Measurements from ENCODE around the gene SELENON.

The SELENON gene

DNA sequence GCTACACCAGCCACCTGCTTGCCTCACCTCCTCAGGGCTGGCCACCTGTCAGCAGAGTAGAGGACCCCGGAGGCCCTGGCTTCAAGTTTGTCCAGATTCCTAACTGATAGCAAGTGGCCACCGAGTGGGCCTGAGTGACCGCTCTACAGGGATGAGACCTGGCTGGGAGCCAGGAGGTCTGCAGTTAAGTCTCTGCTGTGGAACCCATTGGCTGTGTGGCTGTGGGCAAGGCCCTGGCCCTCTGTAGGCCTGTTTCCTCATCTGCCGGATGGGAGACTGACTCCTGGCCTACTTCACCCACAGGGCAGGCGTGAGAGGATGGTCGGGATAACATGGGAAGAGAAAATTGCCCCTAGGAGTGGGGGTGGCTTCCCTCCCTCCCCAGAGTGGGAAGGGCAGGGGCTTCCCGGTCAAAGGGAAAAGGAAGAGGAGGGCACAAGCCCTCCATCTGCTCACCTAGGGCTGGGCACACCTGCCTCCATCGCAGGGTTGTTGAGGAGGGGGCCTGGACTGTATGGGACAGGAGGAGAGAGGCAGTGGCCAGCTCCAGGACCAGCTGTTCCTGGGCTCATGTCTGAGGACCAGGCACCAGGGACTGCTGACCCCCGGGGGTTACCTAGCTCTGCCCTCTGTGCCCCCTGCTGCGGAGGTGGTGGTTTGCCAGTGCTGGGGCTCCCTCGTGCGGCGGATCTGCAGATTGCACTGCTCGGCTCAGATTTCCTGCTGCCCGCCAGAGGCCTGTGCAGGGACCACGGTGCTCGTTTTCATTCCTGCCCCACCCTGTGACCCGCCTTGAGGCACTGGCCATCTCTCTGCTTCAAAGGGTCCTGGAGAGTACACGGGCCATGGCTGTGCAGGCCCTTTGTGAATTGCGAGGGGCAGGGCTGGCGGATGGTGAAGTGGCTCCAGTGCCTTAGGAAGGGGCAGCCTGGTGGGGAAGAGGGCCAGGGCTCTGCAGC is 10.6 kb downstream of the SELENON start:
- DNase-seq, result peak; percentile 43 to 61

DNA sequence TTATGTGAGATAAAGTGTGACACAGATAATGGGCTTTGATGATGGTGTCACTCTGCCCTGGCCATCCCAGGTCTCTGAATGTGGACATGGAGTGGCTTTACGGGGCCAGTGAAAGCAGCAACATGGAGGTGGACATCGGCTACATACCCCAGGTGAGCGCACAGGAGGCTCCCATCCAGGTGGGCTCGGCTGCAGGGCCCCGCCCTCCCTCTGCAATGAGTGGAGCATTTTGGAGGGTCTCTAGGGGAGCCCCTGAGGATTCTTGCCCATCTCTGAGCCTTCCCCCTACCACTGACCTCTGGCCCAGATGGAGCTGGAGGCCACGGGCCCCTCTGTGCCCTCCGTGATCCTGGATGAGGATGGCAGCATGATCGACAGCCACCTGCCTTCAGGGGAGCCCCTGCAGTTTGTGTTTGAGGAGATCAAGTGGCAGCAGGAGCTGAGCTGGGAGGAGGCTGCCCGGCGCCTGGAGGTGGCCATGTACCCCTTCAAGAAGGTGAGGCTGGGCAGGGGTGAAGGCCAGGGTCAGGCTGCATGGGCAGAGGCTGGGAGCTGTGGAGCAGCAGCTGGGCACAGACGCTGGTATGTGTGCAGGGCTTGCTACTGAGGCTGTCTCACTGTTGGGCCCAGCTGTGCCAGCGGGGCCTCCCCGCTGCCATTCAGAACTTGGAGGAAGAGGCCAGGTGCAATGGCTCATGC is 11.5 kb downstream of the SELENON start:
- no peak for DNase-seq

DNA sequence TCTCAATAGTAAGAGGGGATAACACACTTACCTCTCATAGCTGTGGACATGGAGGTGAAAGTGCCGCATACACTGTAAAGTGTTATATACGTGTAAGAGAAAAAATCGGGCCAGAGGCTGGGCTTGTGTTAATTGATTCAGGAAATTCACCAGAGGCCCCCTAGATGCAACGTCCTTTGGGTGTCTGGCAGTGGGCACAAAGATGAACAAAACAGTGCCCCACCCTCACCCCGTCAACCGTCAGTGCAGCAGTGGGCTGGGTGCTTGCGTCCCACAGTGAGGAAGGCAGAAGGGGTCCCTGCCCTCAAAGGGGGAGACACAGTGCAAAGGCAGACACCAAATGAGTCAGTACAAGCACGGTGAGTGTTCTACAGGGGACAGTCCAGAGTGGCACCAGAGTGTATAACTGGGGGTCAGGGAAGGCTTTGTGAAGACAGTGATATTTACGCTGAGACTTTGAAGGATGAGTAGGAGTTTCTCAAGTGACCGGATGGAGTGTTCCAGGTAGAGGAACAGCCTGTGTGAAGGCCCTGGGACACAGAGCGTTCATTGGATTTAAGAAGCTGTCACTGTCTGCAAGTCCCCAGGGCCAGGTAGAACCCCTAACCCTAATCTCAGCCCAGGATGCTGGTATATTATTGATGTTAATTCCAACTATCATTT is 13.2 kb downstream of the SELENON start:
- no peak for DNase-seq

DNA sequence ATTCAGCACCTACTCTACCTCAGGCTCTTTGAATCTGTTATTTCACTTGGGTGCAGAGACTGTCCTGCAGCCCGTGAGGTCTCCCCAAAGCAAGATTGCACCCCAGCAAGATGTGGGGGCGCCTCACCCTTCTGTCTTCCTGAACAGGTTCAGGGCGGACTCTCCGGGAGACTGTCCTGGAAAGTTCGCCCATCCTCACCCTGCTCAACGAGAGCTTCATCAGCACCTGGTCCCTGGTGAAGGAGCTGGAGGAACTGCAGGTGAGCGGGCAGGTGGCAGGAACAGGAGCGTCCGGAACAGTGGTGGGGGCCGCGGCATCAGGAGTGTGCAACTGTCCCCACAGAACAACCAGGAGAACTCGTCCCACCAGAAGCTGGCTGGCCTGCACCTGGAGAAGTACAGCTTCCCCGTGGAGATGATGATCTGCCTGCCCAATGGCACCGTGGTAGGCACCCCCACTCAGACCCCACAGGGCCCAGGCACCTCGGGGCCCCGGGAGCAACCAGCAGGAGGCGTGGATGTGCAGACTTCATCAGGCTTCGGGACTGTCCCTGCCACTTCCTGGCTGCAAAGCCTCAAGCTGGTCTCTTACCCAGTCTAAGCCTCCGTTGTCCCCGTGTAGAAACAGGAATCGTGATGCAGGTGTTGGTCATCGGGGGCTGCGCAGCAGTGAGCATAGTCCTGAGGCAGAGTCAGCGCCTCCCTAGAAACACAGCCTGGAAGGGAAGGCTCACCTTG is 13.9 kb downstream of the SELENON start:
- DNase-seq, result no peak

DNA sequence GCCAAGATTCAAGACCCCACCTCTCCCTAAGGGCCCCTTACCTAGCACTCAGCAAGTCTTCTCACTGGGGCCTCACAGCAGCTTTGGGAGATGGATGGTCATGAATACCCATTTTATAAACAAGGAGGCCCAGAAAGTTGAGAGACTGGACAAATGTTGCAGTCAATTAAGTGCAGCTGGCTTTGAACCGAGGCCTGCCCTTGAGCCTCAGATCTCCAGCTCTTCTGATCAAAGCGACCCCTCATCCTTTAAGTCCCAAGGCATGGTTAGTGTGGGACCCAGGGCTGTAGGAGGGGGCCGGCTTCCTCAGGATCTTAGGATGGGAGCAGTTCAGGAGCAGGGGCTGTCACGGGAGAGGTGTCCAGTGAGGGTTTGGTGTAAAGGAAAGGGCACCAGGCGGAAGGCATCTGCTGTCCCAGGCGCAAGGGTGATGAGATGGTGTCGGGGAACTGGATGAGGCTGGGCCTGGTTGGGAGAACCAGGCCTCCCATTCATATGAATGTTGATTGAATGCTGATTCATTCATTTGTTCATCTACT is 14.6 kb downstream of the SELENON start:
- no peak for DNase-seq

DNA sequence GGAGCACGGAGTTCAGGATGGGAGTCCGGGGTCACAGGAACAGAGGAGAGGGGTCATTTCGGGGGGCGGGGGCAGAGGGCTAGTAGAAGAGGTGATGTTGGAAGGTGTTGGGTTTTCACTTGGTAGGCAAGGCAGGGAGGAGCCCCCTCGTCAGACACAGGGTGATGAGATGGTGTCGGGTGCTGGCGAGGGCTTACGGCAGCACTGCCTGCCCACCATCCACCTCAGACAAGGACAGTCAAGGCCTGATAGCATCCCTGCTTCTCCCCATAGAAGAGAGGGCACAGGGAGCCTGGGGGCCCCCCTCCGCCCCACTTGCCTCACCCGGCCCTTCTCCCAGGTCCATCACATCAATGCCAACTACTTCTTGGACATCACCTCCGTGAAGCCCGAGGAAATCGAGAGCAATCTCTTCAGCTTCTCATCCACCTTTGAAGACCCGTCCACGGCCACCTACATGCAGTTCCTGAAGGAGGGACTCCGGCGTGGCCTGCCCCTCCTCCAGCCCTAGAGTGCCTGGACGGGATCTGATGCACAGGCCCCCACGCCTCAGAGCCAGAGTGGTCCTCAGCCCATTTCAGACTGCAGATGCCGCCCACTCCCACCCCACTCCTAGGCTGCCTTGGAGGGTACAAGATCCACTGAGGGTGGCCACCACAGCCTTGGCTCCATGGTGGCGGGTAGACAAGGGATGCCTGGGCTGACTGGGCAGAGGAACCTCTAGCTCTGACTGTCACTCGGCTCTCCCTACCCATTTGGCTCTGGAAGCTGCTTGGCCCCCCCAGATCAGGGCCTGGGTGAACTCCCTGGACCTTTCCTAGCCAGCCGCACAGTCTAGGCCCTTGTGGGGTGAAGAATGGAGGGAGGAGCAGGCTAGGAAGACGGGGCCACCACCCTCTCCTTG is 15.5 kb downstream of the SELENON start:
- no peak for DNase-seq

DNA sequence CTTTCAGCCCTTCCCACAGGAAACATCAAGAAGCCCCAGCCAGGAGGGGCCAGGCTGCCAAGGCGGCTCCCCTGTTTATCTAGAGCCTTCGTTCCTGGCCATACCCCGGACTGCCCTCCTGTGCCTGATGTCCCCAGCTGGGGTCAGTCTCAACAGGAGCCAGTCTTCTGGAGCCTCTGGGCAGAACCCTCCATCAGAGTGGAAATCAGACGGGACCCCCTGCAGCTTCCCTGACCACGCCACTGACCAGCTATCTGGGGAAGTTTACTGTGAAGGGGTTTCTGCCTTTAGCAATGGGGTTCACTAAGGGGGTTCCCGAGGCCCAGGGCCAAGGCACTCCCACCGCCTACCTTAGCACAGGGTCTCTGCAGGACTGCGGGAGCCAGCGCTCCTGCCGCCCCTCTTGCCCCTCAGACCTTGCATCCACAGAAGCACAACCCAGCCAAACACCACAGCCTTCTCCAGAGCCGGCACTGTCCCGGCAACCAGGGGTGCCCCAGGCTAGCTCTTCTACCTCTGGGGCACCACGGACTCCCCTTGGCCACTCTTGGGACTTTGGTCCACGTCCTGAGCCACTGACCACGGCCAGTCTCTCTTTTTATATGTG is 16.2 kb downstream of the SELENON start:
- no peak for DNase-seq

DNA sequence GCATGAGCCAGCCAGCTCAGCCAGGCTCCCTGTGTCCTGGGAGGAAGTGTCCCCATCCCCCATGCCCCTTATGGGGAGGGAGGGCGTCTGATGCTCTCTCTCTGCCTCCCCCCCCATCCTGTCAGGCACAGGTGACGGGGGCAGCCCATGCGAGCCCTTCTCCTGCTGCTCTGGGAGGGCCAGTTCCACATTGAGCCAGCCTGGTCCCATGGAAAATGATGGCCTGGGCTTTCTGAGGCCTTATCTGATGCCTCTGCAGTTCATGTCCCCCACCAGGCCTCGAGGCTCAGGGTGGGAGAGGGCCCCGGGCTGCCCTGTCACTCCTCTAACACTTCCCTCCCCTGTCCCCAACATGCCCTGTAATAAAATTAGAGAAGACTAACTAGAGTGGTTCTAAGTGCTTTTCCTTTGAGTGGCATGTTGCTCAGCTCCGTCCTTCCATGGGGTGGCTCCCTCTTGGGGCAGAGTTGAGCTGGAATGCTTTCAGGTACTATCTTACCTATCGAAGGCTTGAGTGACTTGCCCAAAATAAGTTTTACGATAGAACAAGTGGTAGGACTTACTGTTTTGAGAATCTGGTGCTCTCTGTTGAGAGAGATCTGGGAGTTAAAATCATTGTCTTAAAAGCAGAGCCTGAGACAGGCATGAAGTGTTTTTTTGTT is 18.0 kb downstream of the SELENON start:
- no peak for DNase-seq

DNA sequence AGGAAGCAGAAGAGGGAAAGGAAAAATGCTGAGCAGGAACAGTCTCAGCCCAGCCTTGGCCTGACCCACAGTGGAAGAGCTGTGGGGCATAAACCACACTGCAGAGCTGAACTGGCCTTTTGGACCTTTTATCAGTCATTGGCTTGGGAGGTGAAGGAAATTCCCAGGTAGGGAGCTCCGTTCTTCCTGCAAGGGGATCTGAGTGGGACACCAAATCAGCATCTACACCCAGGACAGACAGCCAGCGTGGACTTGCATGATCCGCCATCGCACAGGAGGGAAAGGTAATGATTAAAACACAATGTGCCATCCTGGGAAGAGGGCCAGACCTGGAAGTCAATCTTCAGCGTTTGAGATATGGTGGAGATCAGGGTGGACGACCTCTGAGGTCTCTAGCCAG is 18.6 kb downstream of the SELENON start:
- DNase-seq, result no peak

DNA sequence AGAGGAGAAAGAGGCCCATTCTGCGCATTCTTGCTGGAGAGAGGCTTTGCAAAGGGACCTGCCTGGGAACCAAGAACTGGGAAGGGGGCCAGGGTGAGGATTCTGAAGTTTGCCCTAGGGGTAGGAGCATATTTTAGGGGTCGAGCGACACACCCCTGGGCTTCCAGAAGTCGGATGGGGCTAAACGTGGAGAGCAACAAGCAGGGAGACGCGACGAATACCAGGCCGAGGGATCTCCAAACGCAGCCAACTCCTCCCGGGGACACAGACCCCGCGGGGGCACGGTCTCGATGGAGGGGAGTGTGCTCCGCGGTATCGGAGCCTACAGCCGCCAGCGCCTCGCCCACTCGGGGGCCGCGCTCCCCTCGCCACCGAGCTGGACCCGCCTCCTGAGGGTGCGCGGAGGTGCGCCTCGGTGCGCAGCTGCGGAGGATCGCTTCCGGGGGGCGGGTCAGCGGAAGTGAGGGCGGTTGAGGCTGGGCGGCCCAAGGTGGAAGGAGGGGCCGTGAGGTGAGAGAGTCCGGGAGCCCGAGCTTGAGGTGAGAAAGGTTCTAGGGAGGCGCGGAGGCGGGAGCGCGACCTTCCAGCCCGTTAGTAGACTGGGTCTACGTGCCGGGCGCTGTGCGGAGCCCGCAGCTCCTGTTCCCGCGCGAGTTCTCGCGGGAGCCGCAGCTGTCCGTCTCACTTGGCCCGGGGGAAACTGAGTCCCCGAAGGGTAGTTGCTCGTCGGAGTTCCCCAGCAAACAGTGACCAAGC is 19.7 kb downstream of the SELENON start, which contains the start of gene MTFR1L:
Gene MTFR1L (plus strand): TSS at position 464 of the 756 bp plus-strand sequence. CDS start 3,151 bp downstream, outside the sequence.
- DNase-seq, result peak; percentile 59 to 71

DNA sequence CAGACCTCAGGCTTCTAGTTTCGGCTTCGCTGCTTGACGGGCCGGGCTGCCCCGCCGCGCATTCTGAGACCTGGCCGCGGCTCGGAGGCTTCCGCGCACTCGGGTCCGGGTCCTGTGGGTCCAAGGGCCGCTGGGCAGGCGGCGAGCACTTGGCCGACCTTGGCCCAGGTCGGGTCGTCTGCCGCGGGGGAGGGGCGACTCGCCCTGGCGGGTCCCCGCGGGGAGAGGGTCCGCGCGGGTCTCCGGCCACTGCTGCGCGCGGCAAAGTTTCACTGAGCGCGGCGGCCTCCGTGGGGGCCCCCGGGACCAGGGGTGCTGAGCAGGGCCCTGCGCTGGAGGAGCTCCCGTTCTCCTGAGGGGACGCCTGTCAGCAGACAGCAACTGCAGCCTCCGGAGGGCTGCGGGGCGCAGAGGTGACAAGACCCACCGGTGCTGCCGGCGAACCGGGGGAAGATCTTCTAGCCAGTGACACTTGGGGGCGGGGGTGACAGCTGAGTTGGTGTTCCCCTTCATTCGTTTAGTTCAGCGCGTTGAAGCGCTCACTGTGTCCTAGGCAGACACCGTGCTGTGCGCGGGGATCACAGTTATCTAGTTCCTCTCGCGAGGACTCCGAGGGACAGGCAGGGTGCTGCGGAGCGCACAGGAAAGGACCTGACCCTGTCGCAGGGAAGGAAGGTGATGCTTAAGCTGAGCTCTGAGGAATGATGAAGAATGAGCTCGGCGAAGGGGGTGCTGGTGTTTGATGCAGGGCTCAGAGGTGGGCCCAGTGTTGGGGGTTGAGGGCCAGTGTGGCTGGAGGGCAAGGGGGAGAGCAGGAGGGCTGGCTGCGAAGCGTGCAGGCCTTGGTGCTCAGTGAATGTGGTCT is 20.5 kb downstream of the SELENON start:
- peak; percentile 41 to 42 for DNase-seq

DNA sequence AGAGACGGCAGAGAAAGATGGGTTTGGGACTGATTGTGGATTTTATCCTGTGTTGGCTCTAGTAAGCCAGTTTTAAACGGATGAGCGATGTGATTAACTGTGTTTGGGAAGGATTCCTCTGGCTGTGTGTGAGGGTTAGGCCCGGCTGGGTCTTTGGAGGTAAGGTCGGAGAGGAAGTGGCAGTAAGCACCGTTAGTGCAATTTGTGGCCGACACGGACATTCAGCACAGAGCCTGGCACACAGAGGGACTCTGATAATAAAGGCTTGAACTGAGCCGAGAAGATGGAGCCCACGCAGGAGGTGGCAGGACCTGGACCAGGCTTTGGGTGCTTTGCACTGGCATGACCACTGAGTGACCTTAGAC is 21.1 kb downstream of the SELENON start:
- no peak for DNase-seq

DNA sequence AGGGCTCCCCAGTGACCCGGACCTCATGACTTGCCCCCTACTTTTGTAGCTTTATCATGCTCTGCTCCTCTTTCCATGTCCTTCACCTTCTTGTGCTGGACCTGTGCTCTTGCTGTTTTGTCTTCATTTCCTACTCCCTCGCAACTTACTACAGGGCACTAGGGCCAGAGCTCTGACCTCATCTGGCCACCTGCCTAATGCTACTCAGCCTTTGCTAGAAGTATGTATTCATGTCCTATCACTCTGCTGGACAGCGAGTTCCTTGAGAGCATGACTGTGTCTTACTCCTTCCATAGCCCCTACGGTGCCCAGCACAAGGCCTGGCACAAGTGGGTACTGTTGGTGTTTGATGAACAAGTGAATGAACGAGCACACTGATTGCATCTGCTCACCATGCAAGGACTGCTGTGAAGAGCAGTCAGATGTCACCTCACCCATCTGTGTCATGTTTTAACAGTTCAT is 21.7 kb downstream of the SELENON start:
- no peak for DNase-seq

DNA sequence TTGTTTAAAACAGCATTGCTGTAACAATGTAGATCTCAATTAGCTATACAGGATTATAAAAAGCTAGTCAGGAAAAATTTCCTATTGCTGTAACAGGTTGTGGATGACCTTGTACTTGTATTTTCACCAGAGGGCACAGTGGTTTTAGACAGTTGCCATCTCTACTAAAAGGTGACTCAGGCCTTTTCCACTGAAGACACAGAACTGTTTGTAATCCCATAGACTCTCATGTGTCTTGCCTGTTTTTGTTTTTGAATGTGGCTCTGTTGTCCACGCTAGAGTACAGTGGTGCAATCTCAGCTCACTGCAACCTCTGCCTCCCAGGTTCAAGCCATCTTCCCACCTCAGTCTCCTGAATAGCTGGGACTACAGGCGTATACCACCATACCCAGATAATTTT is 25.6 kb downstream of the SELENON start:
- DNase-seq, result no peak

DNA sequence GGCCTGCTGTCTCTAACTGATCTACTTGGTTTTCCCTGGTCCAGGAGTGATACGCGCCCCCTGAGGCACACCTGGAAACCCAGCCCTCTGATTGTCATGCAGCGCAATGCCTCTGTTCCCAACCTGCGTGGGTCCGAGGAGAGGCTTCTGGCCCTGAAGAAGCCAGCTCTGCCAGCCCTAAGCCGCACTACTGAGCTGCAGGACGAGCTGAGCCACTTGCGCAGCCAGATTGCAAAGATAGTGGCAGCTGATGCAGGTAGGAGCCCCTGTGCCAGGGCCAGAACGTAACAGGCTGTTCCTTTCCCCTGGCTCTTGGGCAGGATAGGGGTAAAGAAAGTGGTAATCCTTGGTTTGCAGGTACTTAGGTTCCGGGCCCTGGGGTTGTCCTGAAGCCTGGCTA is 26.6 kb downstream of the SELENON start:
- DNase-seq, result no peak

DNA sequence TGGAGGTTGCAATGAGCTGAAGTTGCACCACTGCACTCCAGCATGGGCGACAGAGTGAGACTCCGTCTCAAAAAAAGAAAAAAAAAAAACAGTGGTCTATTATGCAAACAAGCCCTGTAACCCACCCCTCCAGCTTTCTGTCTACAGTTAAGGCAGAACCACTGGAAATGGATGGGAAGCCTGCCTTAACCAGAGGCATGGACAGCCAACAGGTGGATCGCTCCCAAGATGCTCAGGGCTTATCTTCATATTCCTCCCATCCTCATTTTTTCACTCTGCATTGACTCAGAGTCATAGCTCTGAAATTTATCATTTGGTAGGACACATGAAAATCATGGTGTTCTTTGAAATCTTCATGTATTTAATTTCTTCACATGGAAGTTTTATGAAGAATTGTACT is 28.5 kb downstream of the SELENON start:
- DNase-seq, result no peak

DNA sequence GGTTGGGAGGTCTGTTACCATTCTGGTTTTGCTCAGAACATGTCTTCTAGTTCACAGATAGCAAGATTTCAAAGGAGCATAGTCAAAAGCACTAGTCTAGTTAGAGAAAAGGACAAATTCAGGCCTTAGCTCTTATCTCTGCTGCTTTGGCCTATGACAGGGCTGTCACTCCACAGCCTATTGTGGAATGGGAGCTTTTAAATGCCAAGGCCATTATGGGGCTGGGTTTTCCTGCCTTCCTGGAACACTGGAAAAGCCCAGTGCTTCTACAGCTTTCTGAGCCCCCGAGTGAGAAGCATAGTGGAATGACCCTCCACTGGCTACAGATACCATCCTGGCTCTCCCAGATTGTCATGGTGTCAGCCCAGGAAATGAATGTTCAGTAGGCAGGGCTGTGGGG is 29.1 kb downstream of the SELENON start:
- DNase-seq, result no peak

DNA sequence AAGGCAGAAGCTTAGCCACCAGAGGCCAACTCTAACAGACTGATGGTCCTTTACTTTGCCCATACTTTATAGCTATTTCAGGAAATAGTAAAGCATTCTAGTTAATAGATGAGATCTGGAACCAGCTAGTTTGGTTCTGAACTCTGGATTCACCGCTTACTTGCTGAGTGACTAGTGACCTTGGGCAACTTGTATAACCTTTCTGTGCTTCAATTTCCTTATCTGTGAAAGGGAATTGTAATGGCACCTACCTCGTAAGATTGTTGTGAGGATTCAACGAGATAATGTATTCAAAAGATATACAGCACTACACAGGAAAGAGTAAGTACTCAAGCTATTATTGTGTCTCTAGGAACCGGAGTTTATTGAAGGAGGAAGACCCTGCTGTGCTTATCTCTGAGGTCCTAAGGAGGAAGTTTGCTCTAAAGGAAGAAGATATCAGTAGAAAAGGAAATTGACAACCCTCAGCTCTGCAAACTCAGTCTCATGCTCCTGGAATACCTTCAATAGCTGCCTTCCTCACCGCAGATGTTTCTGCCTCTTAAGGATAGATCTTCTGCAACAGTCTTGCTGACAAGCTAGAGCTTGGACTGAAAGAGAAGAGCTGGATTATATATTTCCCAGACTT is 31.7 kb downstream of the SELENON start:
- peak in 1 of 2 donors; percentile 32 for DNase-seq
